MM.1S (cell line): ENCODE measurements around the gene ADRA2A.

Experiments
- DNase-seq: peaks from one replicate; pipeline ENCODE4 v3.0.0-alpha.2; 2015
- H2AFZ ChIP-seq: fragments of 300-600 bp; sonication (generic); 2 replicates; pipeline ENCODE4 v1.6.0; 2016; ENCODE audit warnings: antibody characterized with exemption, low read length
- H3F3A ChIP-seq: fragments of 300-600 bp; sonication (generic); 2 replicates; pipeline ENCODE4 v1.6.1; 2016; ENCODE audit warnings: mild to moderate bottlenecking, antibody characterized with exemption, low read length, moderate library complexity, mixed read lengths; ENCODE audit not compliant: insufficient read depth
- H3K27ac ChIP-seq: fragments of 300-600 bp; sonication (generic); 2 replicates; pipeline ENCODE4 v1.5.1; 2016; ENCODE audit warnings: mild to moderate bottlenecking, low read length
- H3K27me3 ChIP-seq: fragments of 300-600 bp; sonication (generic); replicated peaks from 2 replicates; pipeline ENCODE4 v1.6.0; 2016; ENCODE audit warnings: low read length; ENCODE audit not compliant: insufficient read depth
- H3K36me3 ChIP-seq: fragments of 300-600 bp; sonication (generic); replicated peaks from 2 replicates; pipeline ENCODE4 v1.6.1; 2016; ENCODE audit warnings: mild to moderate bottlenecking, low read length, mixed read lengths; ENCODE audit not compliant: insufficient read depth
- H3K4me1 ChIP-seq: fragments of 300-600 bp; sonication (generic); 2 replicates; pipeline ENCODE4 v1.6.1; 2016; ENCODE audit warnings: low read length, mixed read lengths
- H3K4me2 ChIP-seq: fragments of 300-600 bp; sonication (generic); 2 replicates; pipeline ENCODE4 v1.6.0; 2016; ENCODE audit warnings: low read depth, low read length
- H3K4me3 ChIP-seq: fragments of 300-600 bp; sonication (generic); 2 replicates; pipeline ENCODE4 v1.5.1; 2016; ENCODE audit warnings: low read length, mixed read lengths
- H3K79me2 ChIP-seq: fragments of 300-600 bp; sonication (generic); 2 replicates; pipeline ENCODE4 v1.6.1; 2016; ENCODE audit warnings: mixed run types, low read length, mixed read lengths
- H3K9ac ChIP-seq: fragments of 300-600 bp; sonication (generic); 2 replicates; pipeline ENCODE4 v1.6.1; 2016; ENCODE audit warnings: low read length, mixed read lengths
- H3K9me2 ChIP-seq: fragments of 300-600 bp; sonication (generic); replicated peaks from 2 replicates; pipeline ENCODE4 v1.6.1; 2016; ENCODE audit warnings: mild to moderate bottlenecking, low read length, mixed read lengths; ENCODE audit not compliant: insufficient read depth
- H3K9me3 ChIP-seq: fragments of 300-600 bp; sonication (generic); replicated peaks from 2 replicates; pipeline ENCODE4 v1.6.1; 2016; ENCODE audit warnings: mild to moderate bottlenecking, low read length, mixed read lengths; ENCODE audit not compliant: insufficient read depth
- H4K20me1 ChIP-seq: fragments of 300-600 bp; sonication (generic); 2 replicates; pipeline ENCODE4 v1.6.1; 2016; ENCODE audit warnings: mild to moderate bottlenecking, low read length, moderate library complexity, mixed read lengths; ENCODE audit not compliant: insufficient read depth
- EZH2 ChIP-seq: fragments of 300-600 bp; sonication (generic); optimal IDR thresholded peaks from 2 replicates; pipeline ENCODE3; 2017; ENCODE audit warnings: low read depth, mild to moderate bottlenecking, antibody characterized with exemption, low read length, mixed read lengths
- EZH2phosphoT487 ChIP-seq: fragments of 300-600 bp; sonication (generic); IDR thresholded peaks from 2 replicates; pipeline ENCODE4 v1.6.1; 2018; ENCODE audit warnings: antibody characterized with exemption, low read length
- TF ChIP-seq, protein P1 (sequence below): fragments of 300-600 bp; sonication (generic); IDR thresholded peaks from 2 replicates; pipeline ENCODE4 v1.5.1; 2016; ENCODE audit warnings: antibody characterized with exemption, low read length, mixed read lengths

ADRA2A gene

DNA sequence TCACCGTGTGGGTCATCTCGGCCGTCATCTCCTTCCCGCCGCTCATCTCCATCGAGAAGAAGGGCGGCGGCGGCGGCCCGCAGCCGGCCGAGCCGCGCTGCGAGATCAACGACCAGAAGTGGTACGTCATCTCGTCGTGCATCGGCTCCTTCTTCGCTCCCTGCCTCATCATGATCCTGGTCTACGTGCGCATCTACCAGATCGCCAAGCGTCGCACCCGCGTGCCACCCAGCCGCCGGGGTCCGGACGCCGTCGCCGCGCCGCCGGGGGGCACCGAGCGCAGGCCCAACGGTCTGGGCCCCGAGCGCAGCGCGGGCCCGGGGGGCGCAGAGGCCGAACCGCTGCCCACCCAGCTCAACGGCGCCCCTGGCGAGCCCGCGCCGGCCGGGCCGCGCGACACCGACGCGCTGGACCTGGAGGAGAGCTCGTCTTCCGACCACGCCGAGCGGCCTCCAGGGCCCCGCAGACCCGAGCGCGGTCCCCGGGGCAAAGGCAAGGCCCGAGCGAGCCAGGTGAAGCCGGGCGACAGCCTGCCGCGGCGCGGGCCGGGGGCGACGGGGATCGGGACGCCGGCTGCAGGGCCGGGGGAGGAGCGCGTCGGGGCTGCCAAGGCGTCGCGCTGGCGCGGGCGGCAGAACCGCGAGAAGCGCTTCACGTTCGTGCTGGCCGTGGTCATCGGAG, 1.8 kb downstream of the ADRA2A start:
- Histone ChIP-seq H3K4me1 (no peaks in the 10 kb centered on the region), H3K79me2 (no peaks in the 10 kb centered on the region), H4K20me1 (no peaks in the 10 kb centered on the region), H3K9me3 (no peaks in the 10 kb centered on the region), H3K36me3 (no peaks in the 10 kb centered on the region), H3K4me3 (no peak overlapping the region), H3K27ac (no peak overlapping the region), H3K27me3 (no peaks in the 10 kb centered on the region), H2AFZ (no peak overlapping the region), H3K9ac (no peak overlapping the region), H3K9me2 (no peaks in the 10 kb centered on the region), H3K4me2 (no peak overlapping the region), H3F3A (no peaks in the 10 kb centered on the region)
- TF ChIP-seq EZH2 (no peak), EZH2phosphoT487 (no peak)
- TF ChIP-seq, protein P1, sequence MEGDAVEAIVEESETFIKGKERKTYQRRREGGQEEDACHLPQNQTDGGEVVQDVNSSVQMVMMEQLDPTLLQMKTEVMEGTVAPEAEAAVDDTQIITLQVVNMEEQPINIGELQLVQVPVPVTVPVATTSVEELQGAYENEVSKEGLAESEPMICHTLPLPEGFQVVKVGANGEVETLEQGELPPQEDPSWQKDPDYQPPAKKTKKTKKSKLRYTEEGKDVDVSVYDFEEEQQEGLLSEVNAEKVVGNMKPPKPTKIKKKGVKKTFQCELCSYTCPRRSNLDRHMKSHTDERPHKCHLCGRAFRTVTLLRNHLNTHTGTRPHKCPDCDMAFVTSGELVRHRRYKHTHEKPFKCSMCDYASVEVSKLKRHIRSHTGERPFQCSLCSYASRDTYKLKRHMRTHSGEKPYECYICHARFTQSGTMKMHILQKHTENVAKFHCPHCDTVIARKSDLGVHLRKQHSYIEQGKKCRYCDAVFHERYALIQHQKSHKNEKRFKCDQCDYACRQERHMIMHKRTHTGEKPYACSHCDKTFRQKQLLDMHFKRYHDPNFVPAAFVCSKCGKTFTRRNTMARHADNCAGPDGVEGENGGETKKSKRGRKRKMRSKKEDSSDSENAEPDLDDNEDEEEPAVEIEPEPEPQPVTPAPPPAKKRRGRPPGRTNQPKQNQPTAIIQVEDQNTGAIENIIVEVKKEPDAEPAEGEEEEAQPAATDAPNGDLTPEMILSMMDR: no peak
- no peak for DNase-seq

DNA sequence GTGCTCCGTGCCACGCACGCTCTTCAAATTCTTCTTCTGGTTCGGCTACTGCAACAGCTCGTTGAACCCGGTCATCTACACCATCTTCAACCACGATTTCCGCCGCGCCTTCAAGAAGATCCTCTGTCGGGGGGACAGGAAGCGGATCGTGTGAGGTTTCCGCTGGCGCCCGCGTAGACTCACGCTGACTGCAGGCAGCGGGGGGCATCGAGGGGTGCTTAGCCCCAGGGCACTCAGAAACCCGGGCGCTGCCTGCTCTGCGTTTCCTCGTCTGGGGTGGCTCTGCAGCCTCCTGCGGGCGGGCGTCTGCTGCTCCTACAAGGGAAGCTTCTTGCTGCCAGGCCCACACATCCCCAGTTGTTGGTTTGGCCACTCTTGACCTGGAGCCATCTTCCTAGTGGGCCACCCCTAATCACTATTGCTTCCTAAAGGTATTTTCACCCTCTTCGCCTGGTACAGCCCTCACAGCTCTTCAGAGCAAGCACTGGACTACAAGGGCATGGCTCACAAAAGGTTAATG, 2.5 kb downstream of the ADRA2A start:
- Histone ChIP-seq H3K9ac (no peak overlapping the region), H3K27me3 (no peaks in the 10 kb centered on the region), H3K4me2 (no peak overlapping the region)

DNA sequence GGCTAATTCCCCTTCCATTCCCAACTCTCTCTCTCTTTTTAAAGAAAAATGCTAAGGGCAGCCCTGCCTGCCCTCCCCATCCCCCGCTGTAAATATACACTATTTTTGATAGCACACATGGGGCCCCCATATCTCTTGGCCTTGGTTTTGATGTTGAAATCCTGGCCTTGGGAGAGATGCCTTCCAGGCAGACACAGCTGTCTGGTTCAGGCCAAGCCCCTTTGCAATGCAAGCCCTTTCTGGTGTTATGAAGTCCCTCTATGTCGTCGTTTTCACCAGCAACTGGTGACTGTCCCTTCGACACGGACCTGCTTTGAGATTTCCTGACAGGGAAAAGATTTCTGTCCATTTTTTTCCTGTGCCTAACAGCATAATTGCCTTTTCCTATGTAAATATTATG, 3.0 kb downstream of the ADRA2A start:
- no peaks in the 10 kb centered on the region for H3K27me3 ChIP-seq
- no peak overlapping the region for H3K27ac ChIP-seq
- no peaks in the 10 kb centered on the region for H3K9me2 ChIP-seq
- H3K4me1 ChIP-seq: no peaks in the 10 kb centered on the region
- H4K20me1 ChIP-seq: no peaks in the 10 kb centered on the region
- no peak overlapping the region for H3K4me3 ChIP-seq
- TF ChIP-seq EZH2: no peak
- no peak for TF ChIP-seq EZH2phosphoT487
- no peaks in the 10 kb centered on the region for H3K79me2 ChIP-seq
- H3F3A ChIP-seq: no peaks in the 10 kb centered on the region
- no peak overlapping the region for H3K4me2 ChIP-seq
- no peaks in the 10 kb centered on the region for H3K36me3 ChIP-seq
- DNase-seq: no peak
- no peak overlapping the region for H2AFZ ChIP-seq
- H3K9ac ChIP-seq: no peak overlapping the region
- H3K9me3 ChIP-seq: no peaks in the 10 kb centered on the region

More for the DNA sequence above, 2.5 kb downstream of the ADRA2A start:
- H3K27ac ChIP-seq: no peak overlapping the region
- H3K4me3 ChIP-seq: no peak overlapping the region
- H4K20me1 ChIP-seq: no peaks in the 10 kb centered on the region
- H3K79me2 ChIP-seq: no peaks in the 10 kb centered on the region
- H3K9me3 ChIP-seq: no peaks in the 10 kb centered on the region
- H2AFZ ChIP-seq: no peak overlapping the region
- no peaks in the 10 kb centered on the region for H3K9me2 ChIP-seq
- DNase-seq: no peak
- TF ChIP-seq EZH2 (no peak), EZH2phosphoT487 (no peak)
- TF ChIP-seq, protein P1: no peak
- no peaks in the 10 kb centered on the region for H3K4me1 ChIP-seq
- H3K36me3 ChIP-seq: no peaks in the 10 kb centered on the region
- no peaks in the 10 kb centered on the region for H3F3A ChIP-seq

DNA sequence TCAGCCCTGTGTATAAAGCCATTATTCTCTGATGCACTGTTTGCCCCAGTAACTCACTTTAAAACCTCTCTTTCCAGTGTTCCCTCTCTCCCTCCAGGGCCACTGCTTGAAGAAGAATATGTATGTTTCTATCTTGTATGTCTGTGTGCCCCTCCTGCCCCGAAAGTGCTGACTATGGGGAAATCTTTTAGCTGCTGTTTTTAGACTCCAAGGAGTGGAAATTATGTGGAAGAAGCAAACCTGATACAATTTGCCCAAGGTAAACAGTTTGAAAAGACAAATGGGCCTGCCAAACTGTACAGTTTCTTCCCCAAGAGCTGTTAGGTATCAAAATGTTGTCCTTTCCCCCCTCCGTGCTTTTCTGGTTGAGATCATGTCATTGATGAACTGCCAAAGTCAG, 3.4 kb downstream of the ADRA2A start:
- H3K4me2 ChIP-seq: no peak overlapping the region
- H3K36me3 ChIP-seq: no peaks in the 10 kb centered on the region
- TF ChIP-seq EZH2 (no peak), EZH2phosphoT487 (no peak)
- TF ChIP-seq, protein P1: no peak
- no peaks in the 10 kb centered on the region for H3F3A ChIP-seq
- H3K9me3 ChIP-seq: no peaks in the 10 kb centered on the region
- H3K9me2 ChIP-seq: no peaks in the 10 kb centered on the region
- H3K79me2 ChIP-seq: no peaks in the 10 kb centered on the region
- no peak for DNase-seq
- H3K9ac ChIP-seq: no peak overlapping the region
- no peak overlapping the region for H3K27ac ChIP-seq
- H3K4me3 ChIP-seq: no peak overlapping the region
- no peaks in the 10 kb centered on the region for H3K4me1 ChIP-seq
- no peaks in the 10 kb centered on the region for H4K20me1 ChIP-seq
- H3K27me3 ChIP-seq: no peaks in the 10 kb centered on the region
- H2AFZ ChIP-seq: no peak overlapping the region
